Tibial nerve (tissue), 3 donors: ENCODE measurements around the gene KCNQ1.

ENCODE experiments used
- CTCF ChIP-seq, 5 experiments: fragments of 200-600 bp in 3 of 5; fragments of 450-650 bp in 2 of 5; sonication (generic) in 3 of 5; IDR thresholded peaks; one replicate each; pipeline ENCODE4 v1.5.1; 2016 to 2019; ENCODE audit warnings: antibody characterized with exemption in 5 of 5, mild to moderate bottlenecking in 3 of 5, moderate library complexity in 2 of 5
- POLR2A ChIP-seq, 2 donors: fragments of 450-650 bp; IDR thresholded peaks; one replicate each; pipeline ENCODE4 v1.6.1; 2017; ENCODE audit warnings: antibody characterized with exemption in 2 of 2, mild to moderate bottlenecking in 2 of 2, moderate library complexity in 2 of 2

- TF ChIP-seq POLR2A (IDR thresholded peaks at IDR 0.05) (no peak), CTCF (IDR thresholded peaks at IDR 0.05) (no peak)
Observed at GRCh38 chr11:2465202-2466068, 20.6 kb downstream of the KCNQ1 start.
